ENCODE results near the gene PTK7.

Gene PTK7

DNA sequence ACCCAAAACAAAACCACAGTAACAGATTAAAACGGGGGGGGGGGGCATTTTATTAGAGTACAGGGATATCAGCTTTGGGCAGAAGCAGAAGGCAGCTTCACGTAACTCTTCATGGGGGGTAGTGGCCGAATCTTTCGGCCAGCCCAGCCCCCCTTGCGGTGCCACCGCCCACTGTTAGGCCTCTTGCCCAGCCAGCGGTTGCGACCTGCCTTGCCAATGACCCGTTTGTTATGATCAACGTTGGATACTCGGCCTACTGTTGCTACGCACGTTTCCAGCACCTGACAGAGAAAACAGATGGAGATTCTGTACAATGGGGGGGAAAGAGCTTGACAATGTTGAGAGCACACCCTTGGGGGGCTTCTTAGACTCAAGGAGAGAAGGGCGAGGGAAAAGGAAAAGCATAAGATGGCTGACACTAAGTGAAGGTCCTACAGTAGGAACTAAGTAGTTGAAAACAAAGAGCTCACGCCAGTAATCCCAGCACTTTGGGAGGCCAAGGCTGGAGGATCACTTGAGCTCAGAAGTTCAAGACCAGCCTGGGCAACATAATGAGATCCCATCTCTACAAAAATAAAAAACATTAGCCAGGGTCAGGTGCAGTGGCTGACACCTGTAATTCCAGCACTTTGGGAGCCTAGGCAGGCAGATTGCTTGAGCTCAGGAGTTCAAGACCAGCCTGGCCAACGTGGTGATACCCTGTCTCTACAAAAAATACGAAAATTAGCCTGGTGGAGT lies 21.7 kb upstream of the PTK7 start:
- Histone ChIP-seq H3K9me2 (replicated peaks; ENCODE audit: insufficient read depth, low read length) (no peaks in the 10 kb centered on the region), H3K9ac (ENCODE audit: low read length) (peak overlapping the region; percentile 85), H3K27ac (ENCODE audit: low read depth, low read length) (peak overlapping the region; percentile 62), H3K4me3 (ENCODE audit: insufficient read depth, low read length, poor library complexity, severe bottlenecking) (peak overlapping the region; percentile 76), H3K4me2 (ENCODE audit: low read depth, low read length, poor library complexity, severe bottlenecking) (peak overlapping the region; percentile 80), H4K20me1 (ENCODE audit: low read depth, low read length) (no peaks in the 10 kb centered on the region), H3K27me3 (ENCODE audit: low read length) (no peaks in the 10 kb centered on the region), H3K36me3 (ENCODE audit: low read length) (no peaks in the 10 kb centered on the region), H3K9me3 (ENCODE audit: insufficient read depth, low read length) (no peaks in the 10 kb centered on the region), H2AFZ (ENCODE audit: low read depth, low read length, severe bottlenecking) (peak overlapping the region; percentile 70), H3F3A (ENCODE audit: insufficient read depth) (0 out of 2 replicates have a peak, but pooled peaks cover 4% of the 10 kb centered on the region), H3K79me2 (ENCODE audit: insufficient read depth, low read length) (peaks cover 15% of the 10 kb centered on the region)
- no peak for TF ChIP-seq EZH2phosphoT487 (conservative IDR thresholded peaks at IDR 0.05; ENCODE audit: low read length)
- TF ChIP-seq, protein P1, sequence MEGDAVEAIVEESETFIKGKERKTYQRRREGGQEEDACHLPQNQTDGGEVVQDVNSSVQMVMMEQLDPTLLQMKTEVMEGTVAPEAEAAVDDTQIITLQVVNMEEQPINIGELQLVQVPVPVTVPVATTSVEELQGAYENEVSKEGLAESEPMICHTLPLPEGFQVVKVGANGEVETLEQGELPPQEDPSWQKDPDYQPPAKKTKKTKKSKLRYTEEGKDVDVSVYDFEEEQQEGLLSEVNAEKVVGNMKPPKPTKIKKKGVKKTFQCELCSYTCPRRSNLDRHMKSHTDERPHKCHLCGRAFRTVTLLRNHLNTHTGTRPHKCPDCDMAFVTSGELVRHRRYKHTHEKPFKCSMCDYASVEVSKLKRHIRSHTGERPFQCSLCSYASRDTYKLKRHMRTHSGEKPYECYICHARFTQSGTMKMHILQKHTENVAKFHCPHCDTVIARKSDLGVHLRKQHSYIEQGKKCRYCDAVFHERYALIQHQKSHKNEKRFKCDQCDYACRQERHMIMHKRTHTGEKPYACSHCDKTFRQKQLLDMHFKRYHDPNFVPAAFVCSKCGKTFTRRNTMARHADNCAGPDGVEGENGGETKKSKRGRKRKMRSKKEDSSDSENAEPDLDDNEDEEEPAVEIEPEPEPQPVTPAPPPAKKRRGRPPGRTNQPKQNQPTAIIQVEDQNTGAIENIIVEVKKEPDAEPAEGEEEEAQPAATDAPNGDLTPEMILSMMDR (IDR thresholded peaks at IDR 0.05; ENCODE audit: insufficient read depth, low read length, poor library complexity, severe bottlenecking), result no peak

DNA sequence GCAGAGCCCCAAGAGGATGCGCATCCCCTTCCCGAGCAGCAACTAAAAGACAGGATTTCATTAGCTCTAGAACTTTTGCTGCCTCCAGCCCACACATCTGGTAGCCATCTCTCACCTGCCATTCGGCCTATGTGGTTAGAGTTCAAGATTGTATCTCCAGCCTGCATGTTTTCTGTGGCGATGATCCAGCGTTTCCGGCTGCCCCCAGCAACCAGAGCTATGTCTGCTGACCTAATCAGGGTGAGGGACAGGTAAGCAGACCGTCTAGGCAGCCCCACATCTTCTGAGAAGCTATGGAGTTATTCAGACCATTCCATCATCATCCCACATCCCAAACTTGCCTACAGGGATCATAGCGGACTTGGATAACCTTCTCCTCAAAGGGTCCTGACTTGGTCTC lies 20.1 kb upstream of the PTK7 start:
- Histone ChIP-seq H2AFZ (ENCODE audit: low read depth, low read length, severe bottlenecking) (no peak overlapping the region), H3K27ac (ENCODE audit: low read depth, low read length) (no peak overlapping the region), H3K9ac (ENCODE audit: low read length) (no peak overlapping the region), H3F3A (ENCODE audit: insufficient read depth) (0 out of 2 replicates have a peak, but pooled peaks cover 4% of the 10 kb centered on the region), H4K20me1 (ENCODE audit: low read depth, low read length) (no peaks in the 10 kb centered on the region), H3K4me3 (ENCODE audit: insufficient read depth, low read length, poor library complexity, severe bottlenecking) (no peak overlapping the region), H3K79me2 (ENCODE audit: insufficient read depth, low read length) (peaks cover 15% of the 10 kb centered on the region), H3K36me3 (ENCODE audit: low read length) (no peaks in the 10 kb centered on the region), H3K9me3 (ENCODE audit: insufficient read depth, low read length) (no peaks in the 10 kb centered on the region), H3K27me3 (ENCODE audit: low read length) (no peaks in the 10 kb centered on the region), H3K9me2 (replicated peaks; ENCODE audit: insufficient read depth, low read length) (no peaks in the 10 kb centered on the region), H3K4me2 (ENCODE audit: low read depth, low read length, poor library complexity, severe bottlenecking) (no peak overlapping the region)
- TF ChIP-seq, protein P1 (IDR thresholded peaks at IDR 0.05; ENCODE audit: insufficient read depth, low read length, poor library complexity, severe bottlenecking), result no peak
- no peak for TF ChIP-seq EZH2phosphoT487 (conservative IDR thresholded peaks at IDR 0.05; ENCODE audit: low read length)

DNA sequence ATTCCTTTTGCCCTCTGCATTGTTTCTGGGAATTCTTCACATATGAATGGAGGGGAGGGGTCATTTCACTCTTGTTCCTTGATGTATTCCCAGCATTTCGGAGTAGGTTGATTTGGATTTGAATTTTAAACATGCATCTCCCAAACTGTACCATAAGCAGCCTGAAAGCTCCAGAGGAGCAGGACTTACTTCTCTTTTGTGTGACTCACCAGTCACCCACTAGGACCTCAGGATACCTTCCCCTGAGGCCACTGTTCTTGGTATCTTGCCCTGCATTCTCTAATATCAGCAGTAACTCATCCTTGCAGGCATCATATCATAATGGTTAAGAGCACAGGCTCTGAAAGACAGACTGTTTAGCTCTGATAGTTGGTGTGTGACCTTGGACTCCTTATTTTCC lies 17.6 kb upstream of the PTK7 start:
- Histone ChIP-seq H4K20me1 (ENCODE audit: low read depth, low read length) (no peaks in the 10 kb centered on the region), H3K4me2 (ENCODE audit: low read depth, low read length, poor library complexity, severe bottlenecking) (peak overlapping the region; percentile 85), H2AFZ (ENCODE audit: low read depth, low read length, severe bottlenecking) (no peak overlapping the region), H3K27ac (ENCODE audit: low read depth, low read length) (no peak overlapping the region), H3K9me3 (ENCODE audit: insufficient read depth, low read length) (no peaks in the 10 kb centered on the region), H3K4me3 (ENCODE audit: insufficient read depth, low read length, poor library complexity, severe bottlenecking) (peak overlapping the region; percentile 87), H3K36me3 (ENCODE audit: low read length) (no peaks in the 10 kb centered on the region), H3K79me2 (ENCODE audit: insufficient read depth, low read length) (peaks cover 15% of the 10 kb centered on the region), H3K27me3 (ENCODE audit: low read length) (no peaks in the 10 kb centered on the region), H3K9me2 (replicated peaks; ENCODE audit: insufficient read depth, low read length) (no peaks in the 10 kb centered on the region), H3K9ac (ENCODE audit: low read length) (peak overlapping the region; percentile 86), H3F3A (ENCODE audit: insufficient read depth) (0 out of 2 replicates have a peak, but pooled peaks cover 4% of the 10 kb centered on the region)
- TF ChIP-seq, protein P1 (IDR thresholded peaks at IDR 0.05; ENCODE audit: insufficient read depth, low read length, poor library complexity, severe bottlenecking), result no peak
- TF ChIP-seq EZH2phosphoT487 (conservative IDR thresholded peaks at IDR 0.05; ENCODE audit: low read length), result no peak

Measured in SU-DHL-6 (cell line).